SKM-1 treated with dmso at 0.1 percent for 144 hours (cell line): ENCODE data around the gene DBF4.
"Not testable (repeated sequence)": the region's sequence is repeated elsewhere in the genome, so short reads cannot be mapped to it uniquely, and the experiment has no call there.

Experiments
- DNase-seq: peaks from one replicate; lab custom pipeline; 2025; ENCODE audit not compliant: unreplicated experiment; lab: John Stamatoyannopoulos, UW

Gene DBF4, protein sequence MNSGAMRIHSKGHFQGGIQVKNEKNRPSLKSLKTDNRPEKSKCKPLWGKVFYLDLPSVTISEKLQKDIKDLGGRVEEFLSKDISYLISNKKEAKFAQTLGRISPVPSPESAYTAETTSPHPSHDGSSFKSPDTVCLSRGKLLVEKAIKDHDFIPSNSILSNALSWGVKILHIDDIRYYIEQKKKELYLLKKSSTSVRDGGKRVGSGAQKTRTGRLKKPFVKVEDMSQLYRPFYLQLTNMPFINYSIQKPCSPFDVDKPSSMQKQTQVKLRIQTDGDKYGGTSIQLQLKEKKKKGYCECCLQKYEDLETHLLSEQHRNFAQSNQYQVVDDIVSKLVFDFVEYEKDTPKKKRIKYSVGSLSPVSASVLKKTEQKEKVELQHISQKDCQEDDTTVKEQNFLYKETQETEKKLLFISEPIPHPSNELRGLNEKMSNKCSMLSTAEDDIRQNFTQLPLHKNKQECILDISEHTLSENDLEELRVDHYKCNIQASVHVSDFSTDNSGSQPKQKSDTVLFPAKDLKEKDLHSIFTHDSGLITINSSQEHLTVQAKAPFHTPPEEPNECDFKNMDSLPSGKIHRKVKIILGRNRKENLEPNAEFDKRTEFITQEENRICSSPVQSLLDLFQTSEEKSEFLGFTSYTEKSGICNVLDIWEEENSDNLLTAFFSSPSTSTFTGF

DNA sequence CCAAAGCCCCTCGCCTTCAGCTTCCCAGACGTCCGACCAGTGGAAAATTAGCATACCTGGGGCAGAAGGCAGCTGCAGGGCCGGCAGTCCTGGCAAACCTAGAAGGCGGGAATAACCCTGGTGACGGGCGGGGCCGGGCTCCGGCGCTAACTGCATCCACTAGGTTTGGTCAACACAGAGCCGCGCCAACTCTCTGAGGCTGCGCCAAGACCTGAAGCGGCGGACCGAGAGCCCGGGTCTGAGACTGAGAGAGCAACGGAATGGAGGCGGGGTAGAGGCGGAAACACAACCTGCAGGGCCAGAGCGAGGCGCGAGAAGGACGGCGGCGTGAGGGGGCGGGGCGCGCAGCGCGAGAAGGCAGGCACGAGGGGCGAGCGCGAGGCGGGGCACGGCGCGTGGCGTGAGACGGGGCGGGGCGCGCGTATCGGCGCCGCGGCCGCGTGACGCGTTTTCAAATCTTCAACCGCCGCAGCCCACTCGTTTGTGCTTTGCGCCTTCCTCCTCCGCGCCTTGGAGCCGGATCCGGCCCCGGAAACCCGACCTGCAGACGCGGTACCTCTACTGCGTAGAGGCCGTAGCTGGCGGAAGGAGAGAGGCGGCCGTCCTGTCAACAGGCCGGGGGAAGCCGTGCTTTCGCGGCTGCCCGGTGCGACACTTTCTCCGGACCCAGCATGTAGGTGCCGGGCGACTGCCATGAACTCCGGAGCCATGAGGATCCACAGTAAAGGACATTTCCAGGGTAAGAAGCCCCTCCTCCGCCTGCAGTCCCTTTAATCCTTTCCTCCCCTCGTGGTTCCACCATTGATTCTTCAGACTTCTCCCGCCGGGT lies at the start of gene DBF4, which contains the start of gene SLC25A40:
TSS of gene DBF4 (plus strand) at position 454 of the 829 bp plus-strand sequence. CDS start at position 694, 240 bp downstream.
TSS of gene SLC25A40 (minus strand) at position 321 of the 829 bp plus-strand sequence. CDS start 17,633 bp downstream, outside the sequence.
- peak; percentile 93 for DNase-seq

- not testable (repeated sequence) for DNase-seq
These were observed 47.9 kb upstream of the DBF4 start for GRCh38 chr7:87828383-87828782.

DNA sequence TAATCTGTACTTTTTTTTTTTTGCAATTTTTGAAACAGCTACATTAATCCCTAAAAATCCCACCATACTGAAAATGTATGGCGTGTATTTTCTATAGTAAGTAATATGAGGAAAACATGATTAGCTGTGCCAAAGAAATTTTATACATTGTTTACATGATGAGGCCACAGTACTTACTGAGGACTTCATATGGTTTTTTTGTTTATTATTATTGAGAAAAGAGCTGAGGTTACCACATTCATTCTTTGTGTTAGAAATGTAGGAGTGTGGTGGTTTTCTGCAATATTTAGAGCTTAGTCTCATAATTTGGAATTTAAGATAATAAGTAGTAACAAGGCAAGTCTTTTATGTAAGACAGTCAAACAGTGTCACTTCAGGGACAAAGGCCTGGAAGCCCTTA lies 45.2 kb upstream of the DBF4 start:
- no peak for DNase-seq

DNA sequence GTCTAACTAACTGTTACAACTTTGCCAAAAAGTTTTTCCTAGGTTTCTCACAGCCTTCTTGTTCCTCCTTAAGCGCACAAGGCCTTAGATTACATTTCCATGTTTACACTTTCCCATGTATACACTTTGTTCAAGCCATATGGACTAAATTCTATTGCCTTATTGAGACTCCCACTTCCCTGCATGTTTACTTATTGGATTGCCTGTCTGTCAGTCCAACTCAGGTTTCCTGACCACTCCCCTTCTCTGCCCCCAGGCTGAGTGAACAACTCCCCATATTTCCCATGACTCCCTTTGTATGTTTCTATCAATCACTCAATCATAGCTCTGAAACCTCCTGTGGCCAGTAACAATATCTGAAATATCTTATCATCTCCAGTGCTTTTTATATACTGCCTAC lies 43.2 kb upstream of the DBF4 start:
- DNase-seq = no peak

DNA sequence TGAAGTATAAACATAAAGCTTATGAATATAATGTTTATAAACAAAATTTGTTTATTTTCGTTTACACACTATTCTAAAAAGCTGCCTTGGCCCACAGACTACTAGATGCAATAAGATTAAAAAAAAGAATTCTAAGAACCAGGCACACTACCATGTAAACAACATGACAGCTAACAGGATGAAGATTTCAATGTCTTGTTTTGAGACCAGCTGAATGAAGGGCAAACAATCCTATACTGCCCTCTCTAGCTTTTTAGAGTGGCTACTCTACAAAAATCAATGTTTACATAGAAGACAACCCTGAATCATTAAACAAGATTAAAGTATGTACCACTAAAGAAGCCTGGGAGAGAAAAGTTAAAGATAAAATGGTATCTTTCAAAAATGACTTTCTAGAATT lies 38.7 kb upstream of the DBF4 start:
- no peak for DNase-seq

DNA sequence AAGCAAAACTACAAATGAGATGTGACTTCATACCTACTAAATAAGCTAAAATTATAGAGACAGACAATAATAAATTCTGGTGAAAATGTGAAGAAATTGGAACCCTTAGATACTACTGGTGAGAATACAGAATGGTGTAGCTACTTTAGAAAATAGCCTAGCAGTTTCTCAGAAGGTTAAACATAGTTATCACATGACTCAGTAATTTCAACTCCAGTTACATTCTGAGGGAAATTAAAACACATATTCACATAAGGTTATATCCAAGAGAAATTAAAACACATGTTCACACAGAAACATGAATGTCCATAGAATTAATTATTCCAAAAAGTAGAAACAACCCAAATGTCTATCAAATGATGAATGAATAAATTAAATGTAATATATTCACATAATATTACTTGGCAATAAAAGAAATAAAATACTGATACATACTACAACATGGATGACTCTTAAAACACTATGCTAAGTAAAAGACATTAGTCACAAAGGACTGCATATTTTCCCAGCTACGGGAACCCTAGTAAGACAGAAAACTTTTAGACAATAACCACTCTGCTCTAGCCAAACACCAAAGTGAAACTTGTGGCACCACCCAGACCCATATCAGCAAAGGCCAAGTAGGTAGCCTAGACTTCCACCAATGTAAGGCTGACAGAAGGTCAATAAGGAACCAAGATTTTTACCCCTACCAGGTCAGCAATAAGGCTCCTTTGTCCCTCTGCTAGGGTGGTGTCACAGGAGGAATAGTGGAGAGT lies 25.3 kb upstream of the DBF4 start:
- DNase-seq = no peak

DNA sequence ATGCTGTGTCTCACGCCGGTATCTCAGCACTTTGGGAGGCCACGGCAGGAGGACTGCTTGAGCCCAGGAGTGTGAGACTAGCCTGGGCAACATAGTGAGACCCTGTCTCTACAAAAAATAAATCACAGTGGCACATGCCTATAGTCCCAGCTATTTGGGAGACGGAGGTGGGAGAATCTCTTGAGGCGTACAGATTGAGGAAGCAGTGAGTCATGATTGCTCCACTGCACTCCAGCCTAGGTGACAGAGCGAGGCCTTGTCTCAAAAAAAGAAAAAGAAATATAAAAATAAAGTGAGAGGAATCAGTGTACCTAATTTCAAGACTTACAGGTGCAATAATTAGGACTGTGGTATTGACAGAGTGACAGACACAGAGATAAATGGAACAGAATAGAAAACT lies 24.0 kb upstream of the DBF4 start:
- no peak for DNase-seq

- no peak for DNase-seq
These were observed 22.9 kb upstream of the DBF4 start for GRCh38 chr7:87853237-87853864.

GRCh38 chr7:87858417-87859100 lies 17.7 kb upstream of the DBF4 start:
- DNase-seq = no peak

GRCh38 chr7:87866089-87866488 lies 10.2 kb upstream of the DBF4 start:
- no peak for DNase-seq

DNA sequence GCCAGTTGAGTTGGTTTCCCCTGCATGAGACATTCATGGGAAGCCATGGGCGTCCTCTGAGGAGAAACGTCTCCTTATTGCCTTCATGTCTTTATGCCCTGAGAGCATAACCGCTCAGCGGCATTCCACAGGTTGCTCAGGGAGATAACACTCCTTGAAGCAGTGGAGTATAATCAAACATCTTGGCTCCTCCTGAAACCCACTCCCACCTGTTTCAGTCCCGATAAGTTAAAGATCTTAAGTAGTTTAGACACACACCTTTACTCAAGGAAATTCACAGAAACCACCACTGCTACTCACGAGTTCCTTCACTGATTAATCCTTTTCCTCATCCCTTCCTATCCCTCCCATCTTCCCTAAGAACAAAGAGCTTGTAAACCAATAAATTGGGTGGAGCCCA lies 9.8 kb upstream of the DBF4 start:
- DNase-seq = not testable (repeated sequence)

- no peak for DNase-seq
These were observed 5.8 kb upstream of the DBF4 start for GRCh38 chr7:87870471-87870870.

GRCh38 chr7:87872346-87872745 lies 3.9 kb upstream of the DBF4 start:
- DNase-seq = no peak

DNA sequence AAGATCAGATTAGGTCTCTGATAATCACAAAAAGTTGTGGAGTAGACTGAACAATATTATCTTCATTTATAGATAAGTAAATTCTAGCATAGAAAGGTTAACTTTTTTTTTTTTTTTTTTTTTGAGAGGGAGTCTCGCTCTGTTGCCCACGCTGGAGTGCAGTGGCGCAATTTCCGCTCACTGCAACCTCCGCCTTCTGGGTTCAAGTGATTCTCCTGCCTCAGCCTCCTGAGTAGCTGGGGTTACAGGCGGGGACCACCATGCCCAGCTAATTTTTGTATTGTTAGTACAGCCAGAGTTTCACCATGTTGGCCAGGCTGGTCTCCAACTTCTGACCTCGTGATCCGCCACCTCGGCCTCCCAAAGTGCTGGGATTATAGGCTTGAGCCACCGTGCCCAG lies 3.0 kb upstream of the DBF4 start:
- not testable (repeated sequence) for DNase-seq

DNA sequence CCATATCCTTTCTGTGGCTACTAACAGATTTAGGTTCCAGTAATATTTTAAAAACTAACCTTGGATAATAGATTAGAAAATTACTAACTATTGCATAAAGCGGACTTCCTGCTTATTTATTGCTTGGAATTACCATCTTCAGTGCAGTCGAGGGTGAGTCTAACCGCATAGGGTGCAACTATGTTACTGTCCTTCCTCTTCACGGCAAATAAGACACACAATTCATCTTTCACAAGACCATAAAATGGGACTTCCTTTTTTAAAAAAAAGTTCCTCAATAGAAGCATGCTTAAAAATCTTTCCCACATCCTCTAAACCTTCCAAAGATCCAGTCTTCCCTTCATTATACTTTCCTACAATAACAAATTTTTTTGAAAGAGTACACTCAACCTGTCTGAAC lies 2.2 kb upstream of the DBF4 start:
- peak; percentile 97 for DNase-seq

GRCh38 chr7:87875151-87876039 lies 898 bp upstream of the DBF4 start:
- DNase-seq = no peak

DNA sequence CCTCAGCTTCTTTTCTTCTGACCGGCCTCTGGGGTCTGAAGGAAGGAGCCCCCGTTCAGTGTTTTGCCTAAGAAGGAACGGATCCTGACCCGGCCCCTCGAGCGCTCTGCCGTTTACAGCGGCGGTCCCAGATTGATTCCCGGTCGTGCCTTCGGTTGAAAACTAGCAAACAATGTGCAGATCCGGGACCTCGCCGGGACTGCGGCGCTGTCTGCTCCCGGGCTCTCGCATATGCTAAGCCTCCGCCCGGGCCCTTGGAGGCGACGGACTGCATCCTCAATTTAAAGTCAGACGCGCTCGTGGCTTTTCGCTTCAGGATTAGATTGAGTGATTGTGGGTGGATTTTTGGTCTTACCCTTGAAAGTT lies 559 bp downstream of the DBF4 start:
- DNase-seq = no peak

GRCh38 chr7:87877366-87878040 lies 1.2 kb downstream of the DBF4 start:
- DNase-seq = no peak
